Measurements from ENCODE around the gene USP22. TPM values are rescaled to one million over a fixed set of nuclear protein-coding genes. Genes with fewer than 3 reads are reported as not detected.

Gene USP22
- total RNA-seq, 1 donor from 2014 or later: 279 TPM

GRCh38 chr17:20975566-20975965 is 67.2 kb downstream of the USP22 start:
- H3K27ac Mint-ChIP-seq: no peak overlapping the region
- peaks cover 7% of the 10 kb centered on the region for H3K9me3 Mint-ChIP-seq
- DNase-seq (ENCODE audit: extremely low spot score, unreplicated experiment): no peak
- no peaks in the 10 kb centered on the region for H3K27me3 Mint-ChIP-seq
- no peak overlapping the region for H3K4me3 Mint-ChIP-seq
- no peak for TF ChIP-seq CTCF (conservative IDR thresholded peaks at IDR 0.05)
- H3K4me1 Mint-ChIP-seq (ENCODE audit: unreplicated experiment): no peaks in the 10 kb centered on the region
- H3K36me3 Mint-ChIP-seq: peaks cover 27% of the 10 kb centered on the region

- no peak for TF ChIP-seq CTCF (conservative IDR thresholded peaks at IDR 0.05)
- H3K27ac Mint-ChIP-seq: no peak overlapping the region
Observed at GRCh38 chr17:20970329-20970728, 72.5 kb downstream of the USP22 start.

GRCh38 chr17:20968913-20969616 is 73.7 kb downstream of the USP22 start:
- Mint-ChIP-seq H3K27ac (no peak overlapping the region), H3K4me1 (ENCODE audit: unreplicated experiment) (peaks cover 10% of the 10 kb centered on the region), H3K27me3 (no peaks in the 10 kb centered on the region), H3K36me3 (peaks cover 19% of the 10 kb centered on the region), H3K9me3 (peaks cover 7% of the 10 kb centered on the region), H3K4me3 (no peak overlapping the region)
- TF ChIP-seq CTCF (conservative IDR thresholded peaks at IDR 0.05): no peak
- no peak for DNase-seq (ENCODE audit: extremely low spot score, unreplicated experiment)

More at GRCh38 chr17:20970329-20970728, 72.5 kb downstream of the USP22 start:
- no peak for DNase-seq (ENCODE audit: extremely low spot score, unreplicated experiment)
- H3K36me3 Mint-ChIP-seq: peaks cover 18% of the 10 kb centered on the region
- no peaks in the 10 kb centered on the region for H3K27me3 Mint-ChIP-seq
- no peak overlapping the region for H3K4me3 Mint-ChIP-seq
- peaks cover 7% of the 10 kb centered on the region for H3K9me3 Mint-ChIP-seq
- peaks cover 9% of the 10 kb centered on the region for H3K4me1 Mint-ChIP-seq (ENCODE audit: unreplicated experiment)

- no peak overlapping the region for H3K27ac Mint-ChIP-seq
- H3K27me3 Mint-ChIP-seq: no peaks in the 10 kb centered on the region
- no peak overlapping the region for H3K4me3 Mint-ChIP-seq
- peaks cover 10% of the 10 kb centered on the region for H3K4me1 Mint-ChIP-seq (ENCODE audit: unreplicated experiment)
- no peak for DNase-seq (ENCODE audit: extremely low spot score, unreplicated experiment)
- H3K9me3 Mint-ChIP-seq: peaks cover 7% of the 10 kb centered on the region
- TF ChIP-seq CTCF (conservative IDR thresholded peaks at IDR 0.05): no peak
- H3K36me3 Mint-ChIP-seq: peaks cover 20% of the 10 kb centered on the region
Observed at GRCh38 chr17:20967776-20968175, 75.0 kb downstream of the USP22 start.

GRCh38 chr17:20966870-20967269 is 75.9 kb downstream of the USP22 start:
- H3K4me1 Mint-ChIP-seq (ENCODE audit: unreplicated experiment): peaks cover 10% of the 10 kb centered on the region
- H3K4me3 Mint-ChIP-seq: no peak overlapping the region
- no peak overlapping the region for H3K27ac Mint-ChIP-seq
- H3K36me3 Mint-ChIP-seq: peaks cover 23% of the 10 kb centered on the region
- TF ChIP-seq CTCF (conservative IDR thresholded peaks at IDR 0.05): no peak
- peaks cover 7% of the 10 kb centered on the region for H3K9me3 Mint-ChIP-seq
- no peak for DNase-seq (ENCODE audit: extremely low spot score, unreplicated experiment)
- no peaks in the 10 kb centered on the region for H3K27me3 Mint-ChIP-seq

Measured in type B pancreatic cell (in vitro differentiated cells).